Measurements from ENCODE around the gene HSD3B2. TPM values are rescaled to one million over a fixed set of nuclear protein-coding genes. Genes with fewer than 3 reads are reported as not detected.

The HSD3B2 gene
- polyA plus RNA-seq, 1 experiment: not detected

GRCh38 chr1:119472080-119472818 is 57.3 kb downstream of the HSD3B2 start:
- H3K27me3 ChIP-seq (ENCODE audit: control insufficient read depth, insufficient read depth, low read length): no peaks in the 10 kb centered on the region
- POLR2A ChIA-PET: no interaction called here
- no peak for DNase-seq (ENCODE audit: low read depth, low spot score)
- no peaks in the 10 kb centered on the region for H3K9me3 ChIP-seq (ENCODE audit: control insufficient read depth, insufficient read depth, low read length)
- no peak overlapping the region for H3K27ac ChIP-seq (ENCODE audit: low read depth, low read length)
- TF ChIP-seq CTCF (IDR thresholded peaks at IDR 0.05; ENCODE audit: low read depth, low read length): no peak
- no peak overlapping the region for H3K4me3 ChIP-seq (ENCODE audit: low read depth, low read length)
- CTCF ChIA-PET: no interaction called here

Other genes with a start within 250 kb of the HSD3B2 start
- not detected in 2 replicates for gene HAO2, start 46.4 kb upstream of the HSD3B2 start, polyA plus RNA-seq (2011; rRNA removed)
- gene HSD3B1, start 92.1 kb downstream of the HSD3B2 start, polyA plus RNA-seq (2011; rRNA removed): not detected in 2 replicates
- gene ZNF697, start 233.1 kb downstream of the HSD3B2 start, polyA plus RNA-seq (2011; rRNA removed): 11.6 and 12.9 TPM in 2 replicates